Transverse colon (tissue), 4 donors: ENCODE results near the gene DGKG.

ENCODE experiments used
- EP300 ChIP-seq: sonication (generic); formaldehyde crosslinking; IDR thresholded peaks from one replicate; pipeline ENCODE4 v1.6.1; 2017; ENCODE audit warnings: antibody characterized with exemption, low read depth
- POLR2AphosphoS5 ChIP-seq, 3 donors: sonication (generic); formaldehyde crosslinking; IDR thresholded peaks; one replicate each; pipeline ENCODE4 v1.6.1; 2016; ENCODE audit warnings: antibody characterized with exemption in 3 of 3
- TF ChIP-seq, protein P1 (sequence below), 5 experiments: fragments of 200-600 bp in 3 of 5; fragments of 450-650 bp in 2 of 5; sonication (generic) in 3 of 5; IDR thresholded peaks; 1 replicate in 2 of 5; 2 replicates in 3 of 5; pipeline ENCODE4 v1.5.1; 2016 to 2017; ENCODE audit warnings: antibody characterized with exemption in 5 of 5, inconsistent platforms in 3 of 5, mild to moderate bottlenecking in 2 of 5, moderate library complexity in 1 of 5

DNA sequence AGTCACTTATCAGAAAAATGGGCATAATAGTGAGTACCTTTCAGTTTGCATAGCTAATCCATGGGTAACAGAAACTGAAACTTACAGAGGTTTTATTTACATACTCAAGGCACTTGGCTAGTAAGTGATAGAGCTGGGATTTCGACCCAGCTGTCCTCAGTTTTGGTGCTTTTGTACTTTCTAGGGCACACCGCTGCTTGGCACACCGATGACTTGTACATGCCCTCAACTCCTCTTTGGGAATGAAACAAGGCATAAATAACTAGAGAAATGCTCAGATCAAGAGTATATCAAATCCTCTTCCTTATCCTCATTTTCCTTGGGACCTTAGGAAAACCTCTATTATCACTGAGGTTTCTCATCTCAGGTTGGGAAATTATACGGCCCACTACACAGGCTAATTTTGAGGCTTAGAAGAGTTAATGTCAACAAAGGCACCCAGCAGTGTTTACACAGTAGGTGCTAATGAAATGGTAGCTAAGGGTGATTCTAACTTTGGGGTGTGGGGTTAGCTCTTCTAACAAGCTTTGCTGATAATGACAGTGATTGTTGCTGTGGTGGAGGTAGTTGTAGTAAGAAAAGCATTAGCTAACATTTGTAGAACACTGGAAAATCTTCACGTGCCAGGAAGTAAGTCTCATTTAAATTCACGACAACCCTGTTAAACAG lies 20.3 kb upstream of the DGKG start:
- TF ChIP-seq, protein P1, sequence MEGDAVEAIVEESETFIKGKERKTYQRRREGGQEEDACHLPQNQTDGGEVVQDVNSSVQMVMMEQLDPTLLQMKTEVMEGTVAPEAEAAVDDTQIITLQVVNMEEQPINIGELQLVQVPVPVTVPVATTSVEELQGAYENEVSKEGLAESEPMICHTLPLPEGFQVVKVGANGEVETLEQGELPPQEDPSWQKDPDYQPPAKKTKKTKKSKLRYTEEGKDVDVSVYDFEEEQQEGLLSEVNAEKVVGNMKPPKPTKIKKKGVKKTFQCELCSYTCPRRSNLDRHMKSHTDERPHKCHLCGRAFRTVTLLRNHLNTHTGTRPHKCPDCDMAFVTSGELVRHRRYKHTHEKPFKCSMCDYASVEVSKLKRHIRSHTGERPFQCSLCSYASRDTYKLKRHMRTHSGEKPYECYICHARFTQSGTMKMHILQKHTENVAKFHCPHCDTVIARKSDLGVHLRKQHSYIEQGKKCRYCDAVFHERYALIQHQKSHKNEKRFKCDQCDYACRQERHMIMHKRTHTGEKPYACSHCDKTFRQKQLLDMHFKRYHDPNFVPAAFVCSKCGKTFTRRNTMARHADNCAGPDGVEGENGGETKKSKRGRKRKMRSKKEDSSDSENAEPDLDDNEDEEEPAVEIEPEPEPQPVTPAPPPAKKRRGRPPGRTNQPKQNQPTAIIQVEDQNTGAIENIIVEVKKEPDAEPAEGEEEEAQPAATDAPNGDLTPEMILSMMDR (IDR thresholded peaks at IDR 0.05), result no peak
- no peak for TF ChIP-seq POLR2AphosphoS5 (IDR thresholded peaks at IDR 0.05)
- no peak for TF ChIP-seq EP300
